ENCODE results near the gene KDM7A. TPM values are rescaled to one million over a fixed set of nuclear protein-coding genes. Genes with fewer than 3 reads are reported as not detected.

KDM7A gene
- total RNA-seq, 1 experiment from 2014 or later, result 12.2 TPM

GRCh38 chr7:140054751-140055150, 122.0 kb downstream of the KDM7A start (continued):
- TF ChIP-seq TEAD1 (CRISPR knock-in tag; IDR thresholded peaks at IDR 0.05), result no peak
- TF ChIP-seq CTCF (IDR thresholded peaks at IDR 0.05), result no peak
- no peak for TF ChIP-seq USF1 (CRISPR knock-in tag; IDR thresholded peaks at IDR 0.05)
- no peak for TF ChIP-seq ZNF396 (CRISPR knock-in tag; IDR thresholded peaks at IDR 0.05; ENCODE audit: borderline replicate concordance)
- TF ChIP-seq OVOL2 (CRISPR knock-in tag; IDR thresholded peaks at IDR 0.05; ENCODE audit: borderline replicate concordance), result no peak
- no peak for TF ChIP-seq CREB1 (CRISPR knock-in tag; IDR thresholded peaks at IDR 0.05)
- TF ChIP-seq USF2 (CRISPR knock-in tag; IDR thresholded peaks at IDR 0.05), result no peak
- TF ChIP-seq ARID4B (CRISPR knock-in tag; IDR thresholded peaks at IDR 0.05; ENCODE audit: borderline replicate concordance), result no peak
- no peak for TF ChIP-seq ZNF121 (CRISPR knock-in tag; IDR thresholded peaks at IDR 0.05)
- no peak for TF ChIP-seq FOXJ3 (CRISPR knock-in tag; IDR thresholded peaks at IDR 0.05; ENCODE audit: borderline replicate concordance)

- DNase-seq (ENCODE audit: low spot score) (no peak), ATAC-seq (no peak)
- Mint-ChIP-seq H3K4me3 (no peak overlapping the region), H3K4me1 (no peaks in the 10 kb centered on the region), H3K36me3 (no peaks in the 10 kb centered on the region), H3K9me3 (no peaks in the 10 kb centered on the region), H3K27me3 (ENCODE audit: low read depth) (no peaks in the 10 kb centered on the region), H3K27ac (no peak overlapping the region)
- ChIA-PET POLR2A (interaction anchor here (0.6 kb wide), 1 partner anchor 168 kb away, joined by 3 read pairs; no protein-coding TSS in a partner anchor), CTCF (interaction anchor here (0.9 kb wide), 1 partner anchor 71 kb away, joined by 3 read pairs; no protein-coding TSS in a partner anchor)
- TF ChIP-seq GABPB1 (CRISPR knock-in tag; IDR thresholded peaks at IDR 0.05) (no peak), IRF2 (CRISPR knock-in tag; IDR thresholded peaks at IDR 0.05; ENCODE audit: borderline replicate concordance, low read depth) (no peak), NR1H2 (CRISPR knock-in tag; IDR thresholded peaks at IDR 0.05) (no peak), ZNF138 (CRISPR knock-in tag; conservative IDR thresholded peaks at IDR 0.05) (no peak), KAT7 (CRISPR knock-in tag; IDR thresholded peaks at IDR 0.05; ENCODE audit: borderline replicate concordance) (no peak), ATF2 (CRISPR knock-in tag; IDR thresholded peaks at IDR 0.05; ENCODE audit: borderline replicate concordance, low read depth) (no peak), RORB (CRISPR knock-in tag; IDR thresholded peaks at IDR 0.05) (no peak), CDX4 (CRISPR knock-in tag; IDR thresholded peaks at IDR 0.05; ENCODE audit: borderline replicate concordance) (no peak), AFF4 (CRISPR knock-in tag; IDR thresholded peaks at IDR 0.05; ENCODE audit: borderline replicate concordance) (no peak), E2F5 (CRISPR knock-in tag; IDR thresholded peaks at IDR 0.05) (no peak)
These were observed 122.8 kb downstream of the KDM7A start for GRCh38 chr7:140053812-140054539.
